Measurements from ENCODE around the gene CALR. TPM values are rescaled to one million over a fixed set of nuclear protein-coding genes. Genes with fewer than 3 reads are reported as not detected.
A peak's percentile ranks its signal among the peaks of the same experiment; 100 is the strongest.

CALR gene
- total and polyA plus RNA-seq, 9 of the 15 experiments (the other 6 are each of a cell fraction or from before 2014, with no cell fraction given), result 126 to 811 (median 642) TPM

DNA sequence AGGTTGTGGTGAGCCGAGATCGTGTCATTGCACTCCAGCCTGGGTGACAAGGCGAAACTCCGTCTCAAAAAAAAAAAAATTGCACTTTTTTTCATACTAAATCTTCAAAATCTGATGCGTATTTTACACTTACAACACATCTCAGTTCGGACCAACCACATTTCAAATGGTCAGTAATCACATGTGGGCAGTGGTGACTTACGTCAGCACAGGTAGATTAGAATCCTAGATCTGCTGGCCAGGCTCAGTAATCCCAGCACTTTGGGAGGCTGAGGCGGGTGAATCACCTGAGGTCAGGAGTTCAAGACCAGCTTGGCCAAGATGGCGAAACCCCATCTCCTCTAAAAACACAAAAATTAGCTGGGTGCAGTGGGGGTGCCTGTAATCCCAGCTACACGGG lies 3.3 kb upstream of the CALR start (continued):
- TF ChIP-seq, protein P1, sequence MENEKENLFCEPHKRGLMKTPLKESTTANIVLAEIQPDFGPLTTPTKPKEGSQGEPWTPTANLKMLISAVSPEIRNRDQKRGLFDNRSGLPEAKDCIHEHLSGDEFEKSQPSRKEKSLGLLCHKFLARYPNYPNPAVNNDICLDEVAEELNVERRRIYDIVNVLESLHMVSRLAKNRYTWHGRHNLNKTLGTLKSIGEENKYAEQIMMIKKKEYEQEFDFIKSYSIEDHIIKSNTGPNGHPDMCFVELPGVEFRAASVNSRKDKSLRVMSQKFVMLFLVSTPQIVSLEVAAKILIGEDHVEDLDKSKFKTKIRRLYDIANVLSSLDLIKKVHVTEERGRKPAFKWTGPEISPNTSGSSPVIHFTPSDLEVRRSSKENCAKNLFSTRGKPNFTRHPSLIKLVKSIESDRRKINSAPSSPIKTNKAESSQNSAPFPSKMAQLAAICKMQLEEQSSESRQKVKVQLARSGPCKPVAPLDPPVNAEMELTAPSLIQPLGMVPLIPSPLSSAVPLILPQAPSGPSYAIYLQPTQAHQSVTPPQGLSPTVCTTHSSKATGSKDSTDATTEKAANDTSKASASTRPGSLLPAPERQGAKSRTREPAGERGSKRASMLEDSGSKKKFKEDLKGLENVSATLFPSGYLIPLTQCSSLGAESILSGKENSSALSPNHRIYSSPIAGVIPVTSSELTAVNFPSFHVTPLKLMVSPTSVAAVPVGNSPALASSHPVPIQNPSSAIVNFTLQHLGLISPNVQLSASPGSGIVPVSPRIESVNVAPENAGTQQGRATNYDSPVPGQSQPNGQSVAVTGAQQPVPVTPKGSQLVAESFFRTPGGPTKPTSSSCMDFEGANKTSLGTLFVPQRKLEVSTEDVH (IDR thresholded peaks at IDR 0.05; ENCODE audit: low read depth, partially characterized antibody), result no peak
- no peak for TF ChIP-seq ZNF324 (CRISPR knock-in tag; IDR thresholded peaks at IDR 0.05)
- TF ChIP-seq, protein P2, sequence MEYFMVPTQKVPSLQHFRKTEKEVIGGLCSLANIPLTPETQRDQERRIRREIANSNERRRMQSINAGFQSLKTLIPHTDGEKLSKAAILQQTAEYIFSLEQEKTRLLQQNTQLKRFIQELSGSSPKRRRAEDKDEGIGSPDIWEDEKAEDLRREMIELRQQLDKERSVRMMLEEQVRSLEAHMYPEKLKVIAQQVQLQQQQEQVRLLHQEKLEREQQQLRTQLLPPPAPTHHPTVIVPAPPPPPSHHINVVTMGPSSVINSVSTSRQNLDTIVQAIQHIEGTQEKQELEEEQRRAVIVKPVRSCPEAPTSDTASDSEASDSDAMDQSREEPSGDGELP (CRISPR knock-in tag; IDR thresholded peaks at IDR 0.05; ENCODE audit: borderline replicate concordance), result no peak
- peak; percentile 11; the same call in 1 of the 2 replicates for TF ChIP-seq ZNF316 (IDR thresholded peaks at IDR 0.05)
- TF ChIP-seq KLF6 (CRISPR knock-in tag; IDR thresholded peaks at IDR 0.05; ENCODE audit: borderline replicate concordance), result no peak
- no peak for TF ChIP-seq SRF (CRISPR knock-in tag; IDR thresholded peaks at IDR 0.05)
- no peak for TF ChIP-seq TSC22D4 (tag; IDR thresholded peaks at IDR 0.05)
- peak; percentile 73; the same call in 1 of the 2 replicates for TF ChIP-seq ZEB2 (IDR thresholded peaks at IDR 0.05)
- TF ChIP-seq, protein P3, sequence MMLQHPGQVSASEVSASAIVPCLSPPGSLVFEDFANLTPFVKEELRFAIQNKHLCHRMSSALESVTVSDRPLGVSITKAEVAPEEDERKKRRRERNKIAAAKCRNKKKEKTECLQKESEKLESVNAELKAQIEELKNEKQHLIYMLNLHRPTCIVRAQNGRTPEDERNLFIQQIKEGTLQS (IDR thresholded peaks at IDR 0.05), result peak; percentile 30; the same call in 1 of the 2 replicates
- TF ChIP-seq, protein P3 (CRISPR knock-in tag; conservative IDR thresholded peaks at IDR 0.05), result no peak
- TF ChIP-seq CHD2 (IDR thresholded peaks at IDR 0.05; ENCODE audit: low read depth, low read length), result no peak
- no peak for TF ChIP-seq SRSF9 (IDR thresholded peaks at IDR 0.05; ENCODE audit: borderline replicate concordance, low read depth, low read length)
- peak; percentile 43; the same call in 1 of the 2 replicates for TF ChIP-seq ADNP (tag; IDR thresholded peaks at IDR 0.05)
- TF ChIP-seq ETV6 (IDR thresholded peaks at IDR 0.05; ENCODE audit: borderline replicate concordance in 1 of 2, low read depth in 2 of 2, low read length in 1 of 2), result no peak
- no peak for TF ChIP-seq ETV6 (CRISPR knock-in tag; IDR thresholded peaks at IDR 0.05; ENCODE audit: borderline replicate concordance)
- no peak for TF ChIP-seq WHSC1 (IDR thresholded peaks at IDR 0.05; ENCODE audit: low read length)
- no peak for TF ChIP-seq LEF1 (IDR thresholded peaks at IDR 0.05)
- peak; percentile 7; the same call in 1 of the 2 replicates for TF ChIP-seq CREM (IDR thresholded peaks at IDR 0.05; ENCODE audit: low read depth)
- TF ChIP-seq, protein P4, sequence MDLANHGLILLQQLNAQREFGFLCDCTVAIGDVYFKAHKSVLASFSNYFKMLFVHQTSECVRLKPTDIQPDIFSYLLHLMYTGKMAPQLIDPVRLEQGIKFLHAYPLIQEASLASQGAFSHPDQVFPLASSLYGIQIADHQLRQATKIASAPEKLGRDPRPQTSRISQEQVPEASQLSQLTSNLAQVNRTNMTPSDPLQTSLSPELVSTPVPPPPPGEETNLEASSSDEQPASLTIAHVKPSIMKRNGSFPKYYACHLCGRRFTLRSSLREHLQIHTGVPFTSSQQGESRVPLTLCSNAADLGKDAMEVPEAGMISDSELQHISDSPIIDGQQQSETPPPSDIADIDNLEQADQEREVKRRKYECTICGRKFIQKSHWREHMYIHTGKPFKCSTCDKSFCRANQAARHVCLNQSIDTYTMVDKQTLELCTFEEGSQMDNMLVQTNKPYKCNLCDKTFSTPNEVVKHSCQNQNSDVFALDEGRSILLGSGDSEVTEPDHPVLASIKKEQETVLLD (IDR thresholded peaks at IDR 0.05), result no peak
- TF ChIP-seq ETV5 (CRISPR knock-in tag; IDR thresholded peaks at IDR 0.05; ENCODE audit: low read depth), result no peak
